ENCODE results near the gene RBL2. TPM values are rescaled to one million over a fixed set of nuclear protein-coding genes. Genes with fewer than 3 reads are reported as not detected.

The RBL2 gene
- total and polyA plus RNA-seq, 2 of the 8 experiments (the other 6 are each of a cell fraction or from before 2014, with no cell fraction given), result 13.9 to 22.1 TPM

GRCh38 chr16:53480394-53480793 is 46.1 kb downstream of the RBL2 start (continued):
- no peak for TF ChIP-seq KDM1A (IDR thresholded peaks at IDR 0.05; ENCODE audit: borderline replicate concordance, low read length)
